Fibroblast of villous mesenchyme (primary cell): ENCODE measurements around the gene PAFAH1B2. TPM values are rescaled to one million over a fixed set of nuclear protein-coding genes. Genes with fewer than 3 reads are reported as not detected.
"Not testable (repeated sequence)": the region's sequence is repeated elsewhere in the genome, so short reads cannot be mapped to it uniquely, and the experiment has no call there.

Experiments used
- DNase-seq: peaks from one replicate; pipeline ENCODE4 v3.0.0-alpha.2; 2010; ENCODE audit warnings: low read depth
- H3K4me3 ChIP-seq: 2 replicates; pipeline ENCODE4 v1.5.1; 2011; ENCODE audit warnings: low read depth, mild to moderate bottlenecking, low read length
- CTCF ChIP-seq: IDR thresholded peaks from 2 replicates; pipeline ENCODE4 v1.5.1; 2012; ENCODE audit warnings: low read depth, mild to moderate bottlenecking, low read length; ENCODE audit not compliant: insufficient read depth
- total RNA-seq: library from RNA; depleted of rRNA; stranded (reverse); fragments of >200 nt; gene quantifications from 2 replicates; pipeline ENCODE4 v1.2.3, GENCODE V29; 2012

Gene PAFAH1B2
- total RNA-seq, 1 donor: 200 TPM

GRCh38 chr11:117208710-117209109 is 64.6 kb downstream of the PAFAH1B2 start:
- H3K4me3 ChIP-seq, DNase-seq: not testable (repeated sequence)
- TF ChIP-seq CTCF: peak; percentile 15

GRCh38 chr11:117209351-117210125 is 65.5 kb downstream of the PAFAH1B2 start:
- H3K4me3 ChIP-seq: not testable (repeated sequence)
- peak; percentile 46 for DNase-seq

GRCh38 chr11:117210620-117211019 is 66.5 kb downstream of the PAFAH1B2 start:
- TF ChIP-seq CTCF: no peak

GRCh38 chr11:117212697-117213355 is 68.7 kb downstream of the PAFAH1B2 start:
- H3K4me3 ChIP-seq: no peak overlapping the region
- no peak for TF ChIP-seq CTCF

More at GRCh38 chr11:117210620-117211019, 66.5 kb downstream of the PAFAH1B2 start:
- H3K4me3 ChIP-seq: no peak overlapping the region
- DNase-seq: no peak

GRCh38 chr11:117214404-117215110 is 70.5 kb downstream of the PAFAH1B2 start:
- no peak for TF ChIP-seq CTCF
- H3K4me3 ChIP-seq: no peak overlapping the region
- no peak for DNase-seq

More at GRCh38 chr11:117212697-117213355, 68.7 kb downstream of the PAFAH1B2 start:
- DNase-seq: no peak

GRCh38 chr11:117217141-117218084 is 73.3 kb downstream of the PAFAH1B2 start:
- H3K4me3 ChIP-seq: no peak overlapping the region
- DNase-seq: peak; percentile 93
- TF ChIP-seq CTCF: no peak
